ENCODE results near the gene SENP5.

Gene SENP5

GRCh38 chr3:196983186-196983585 is 115.5 kb downstream of the SENP5 start:
- Histone ChIP-seq H3K27ac (no peak overlapping the region), H3K4me3 (no peak overlapping the region)
- no peak for TF ChIP-seq CTCF (IDR thresholded peaks at IDR 0.05)
- DNase-seq (ENCODE audit: low spot score): no peak

Measured in coronary artery (tissue), 2 donors.